Liver (tissue), 9 donors: ENCODE results near the gene LAMC1. TPM values are rescaled to one million over a fixed set of nuclear protein-coding genes. Genes with fewer than 3 reads are reported as not detected.

Source experiments
- DNase-seq: peaks from one replicate; pipeline ENCODE4 v3.0.0-alpha.2; 2017; ENCODE audit warnings: low spot score
- H3K27ac ChIP-seq, 2 donors: one replicate each; pipeline ENCODE4 v1.7.0; 2013; ENCODE audit warnings: inconsistent platforms in 2 of 2, low read length in 2 of 2, control low read depth in 1 of 2, low read depth in 1 of 2, mild to moderate bottlenecking in 1 of 2
- H3K27me3 ChIP-seq, 4 donors: one replicate each; pipeline versions ENCODE4 v1.6.1 to v1.7.0; 2013; ENCODE audit warnings: low read length in 3 of 4, inconsistent platforms in 1 of 4, mild to moderate bottlenecking in 1 of 4, moderate library complexity in 1 of 4; ENCODE audit not compliant: control insufficient read depth in 4 of 4, insufficient read depth in 4 of 4
- H3K36me3 ChIP-seq, 4 donors: one replicate each; pipeline versions ENCODE4 v1.6.1 to v1.7.0; 2013; ENCODE audit warnings: low read length in 3 of 4, mild to moderate bottlenecking in 3 of 4, low read depth in 1 of 4, moderate library complexity in 1 of 4; ENCODE audit not compliant: control insufficient read depth in 4 of 4, insufficient read depth in 3 of 4
- H3K4me1 ChIP-seq, 4 donors: one replicate each; pipeline versions ENCODE4 v1.6.1 to v1.7.0; 2013; ENCODE audit warnings: low read length in 3 of 4, mild to moderate bottlenecking in 3 of 4, moderate library complexity in 1 of 4; ENCODE audit not compliant: control insufficient read depth in 4 of 4, insufficient read depth in 4 of 4
- H3K4me3 ChIP-seq, 3 donors: one replicate each; pipeline versions ENCODE4 v1.6.1 to v1.7.0; 2013; ENCODE audit warnings: low read length in 3 of 3, control low read depth in 1 of 3, low read depth in 1 of 3, mild to moderate bottlenecking in 1 of 3
- H3K9ac ChIP-seq, 2 donors: one replicate each; pipeline ENCODE4 v1.7.0; 2013; ENCODE audit warnings: low read length in 2 of 2, mild to moderate bottlenecking in 2 of 2, moderate library complexity in 2 of 2, control low read depth in 1 of 2, low read depth in 1 of 2
- H3K9me3 ChIP-seq, 4 donors: one replicate each; pipeline versions ENCODE4 v1.6.1 to v1.7.0; 2013; ENCODE audit warnings: low read length in 3 of 4; ENCODE audit not compliant: control insufficient read depth in 4 of 4
- ATF3 ChIP-seq: IDR thresholded peaks from 2 replicates; pipeline ENCODE4 v1.6.1; 2016; ENCODE audit warnings: antibody characterized with exemption
- CTCF ChIP-seq: fragments of 150-350 bp; IDR thresholded peaks from 2 replicates; pipeline ENCODE4 v1.5.1; 2017; ENCODE audit warnings: improper control_type of control experiment, low read depth, low read length; ENCODE audit not compliant: missing input control
- EGR1 ChIP-seq, 2 donors: IDR thresholded peaks; 2 replicates each; pipeline ENCODE4 v1.6.1; 2016 to 2018; ENCODE audit warnings: antibody characterized with exemption in 2 of 2, low read depth in 2 of 2
- FOXA1 ChIP-seq: IDR thresholded peaks from 2 replicates; pipeline ENCODE4 v1.6.1; 2016; ENCODE audit warnings: antibody characterized with exemption
- FOXA2 ChIP-seq: IDR thresholded peaks from 2 replicates; pipeline ENCODE4 v1.6.1; 2016; ENCODE audit warnings: antibody characterized with exemption
- GABPA ChIP-seq, 2 donors: IDR thresholded peaks in 1 of 2; conservative IDR thresholded peaks in 1 of 2; 2 replicates each; pipeline ENCODE4 v1.6.1; 2016; ENCODE audit warnings: antibody characterized with exemption in 2 of 2, mild to moderate bottlenecking in 1 of 2, moderate library complexity in 1 of 2
- HNF4A ChIP-seq, 2 donors: conservative IDR thresholded peaks; 2 replicates each; pipeline ENCODE4 v1.6.1; 2016; ENCODE audit warnings: antibody characterized with exemption in 2 of 2, mild to moderate bottlenecking in 2 of 2
- HNF4G ChIP-seq: IDR thresholded peaks from 2 replicates; pipeline ENCODE4 v1.6.1; 2016; ENCODE audit warnings: antibody characterized with exemption
- JUND ChIP-seq, 2 donors: IDR thresholded peaks; 2 replicates each; pipeline ENCODE4 v1.6.1; 2016; ENCODE audit warnings: antibody characterized with exemption in 2 of 2
- MAX ChIP-seq: IDR thresholded peaks from 2 replicates; pipeline ENCODE4 v1.6.1; 2016; ENCODE audit warnings: antibody characterized with exemption
- NR2F2 ChIP-seq: IDR thresholded peaks from 2 replicates; pipeline ENCODE4 v1.6.1; 2016; ENCODE audit warnings: antibody characterized with exemption
- RAD21 ChIP-seq, 2 donors: IDR thresholded peaks; 2 replicates each; pipeline ENCODE4 v1.6.1; 2016; ENCODE audit warnings: antibody characterized with exemption in 2 of 2, mild to moderate bottlenecking in 2 of 2
- REST ChIP-seq: IDR thresholded peaks from 2 replicates; pipeline ENCODE4 v1.6.1; 2016; ENCODE audit warnings: antibody characterized with exemption, mild to moderate bottlenecking
- RXRA ChIP-seq, 2 donors: IDR thresholded peaks; 2 replicates each; pipeline ENCODE4 v1.6.1; 2017 to 2018; ENCODE audit warnings: antibody characterized with exemption in 2 of 2, mild to moderate bottlenecking in 1 of 2
- SP1 ChIP-seq: IDR thresholded peaks from 2 replicates; pipeline ENCODE4 v1.6.1; 2018; ENCODE audit warnings: antibody characterized with exemption, mild to moderate bottlenecking
- TAF1 ChIP-seq: conservative IDR thresholded peaks from 2 replicates; pipeline ENCODE4 v1.6.1; 2016; ENCODE audit warnings: antibody characterized with exemption, mild to moderate bottlenecking
- YY1 ChIP-seq: IDR thresholded peaks from 2 replicates; pipeline ENCODE4 v1.6.1; 2016; ENCODE audit warnings: antibody characterized with exemption, mild to moderate bottlenecking
- WGBS: extraction: QIAGEN DNeasy Blood & Tissue Kit; methylation state at CpG from one replicate; pipeline ENCODE4 v1.1.7; 2013; 5-methylcytosine and 5-hydroxymethylcytosine counted together
- polyA plus RNA-seq, 2 donors: library from polyadenylated mRNA; stranded (reverse) in 1 of 2; unstranded in 1 of 2; fragments of 200-250 nt in 1 of 2; fragments of >200 nt in 1 of 2; fragmentation: Nextera tagmentation in 1 of 2; extraction: Ambion mirVana in 1 of 2; gene quantifications; one replicate each; pipeline versions ENCODE4 v1.2.1 to v1.2.3, GENCODE V29; 2013 to 2015
- total RNA-seq, 2 donors: library from RNA; depleted of rRNA; stranded (reverse); fragments of >200 nt; gene quantifications; one replicate each; pipeline ENCODE4 v1.2.3, GENCODE V29; 2014
- donor health status: healthy.
- donor health status: healthy.
- donor health status: healthy.
- donor health status: healthy.
- donor health status: healthy.

LAMC1 gene
- total and polyA plus RNA-seq, 4 donors: 5.3 to 35.1 (median 19.7) TPM

- no peaks in the 10 kb centered on the region for H3K4me1 ChIP-seq
- DNase-seq: no peak
- no peaks in the 10 kb centered on the region for H3K36me3 ChIP-seq
- no peak for TF ChIP-seq SP1
- no peak for TF ChIP-seq YY1
- no peak for TF ChIP-seq FOXA1
- TF ChIP-seq CTCF: no peak
- H3K9ac ChIP-seq: no peak overlapping the region
- H3K9me3 ChIP-seq: peaks cover 0 to 2% (median 0%) of the 10 kb centered on the region in 4 donors
- H3K27me3 ChIP-seq: no peaks in the 10 kb centered on the region
- no peak overlapping the region for H3K27ac ChIP-seq
- H3K4me3 ChIP-seq: no peak overlapping the region
- 80% methylated on average over 4 of the region's 4 CpGs for WGBS
Observed at GRCh38 chr1:183011859-183012258, 11.4 kb upstream of the LAMC1 start.

GRCh38 chr1:183012301-183012994 lies 10.8 kb upstream of the LAMC1 start:
- H3K27ac ChIP-seq: no peak overlapping the region
- no peak for DNase-seq
- H3K9ac ChIP-seq: no peak overlapping the region
- H3K36me3 ChIP-seq: no peaks in the 10 kb centered on the region
- 84% methylated on average over 6 of the region's 6 CpGs for WGBS
- H3K4me3 ChIP-seq: no peak overlapping the region
- H3K27me3 ChIP-seq: no peaks in the 10 kb centered on the region
- TF ChIP-seq ATF3 (no peak), REST (no peak), FOXA1 (no peak), HNF4A (conservative IDR thresholded peaks at IDR 0.05) (no peak), GABPA (IDR thresholded peaks at IDR 0.05 in 1 of 2, conservative IDR thresholded peaks at IDR 0.05 in 1 of 2) (no peak), EGR1 (IDR thresholded peaks at IDR 0.05; ENCODE audit: low read depth in 2 of 2) (no peak), MAX (no peak), NR2F2 (no peak), RAD21 (IDR thresholded peaks at IDR 0.05) (no peak), HNF4G (no peak), RXRA (IDR thresholded peaks at IDR 0.05) (no peak), CTCF (no peak), FOXA2 (no peak), SP1 (no peak), TAF1 (no peak), JUND (IDR thresholded peaks at IDR 0.05) (no peak), YY1 (no peak)
- no peaks in the 10 kb centered on the region for H3K4me1 ChIP-seq
- H3K9me3 ChIP-seq: peaks cover 0 to 2% (median 0%) of the 10 kb centered on the region in 4 donors
